ENCODE data around the gene ARL13B.

- TF ChIP-seq CTCF (IDR thresholded peaks at IDR 0.05; ENCODE audit: low read depth, low read length, poor library complexity, severe bottlenecking) (no peak), EZH2phosphoT487 (IDR thresholded peaks at IDR 0.05; ENCODE audit: borderline replicate concordance, low read length) (no peak)
Measured at GRCh38 chr3:94083261-94083660, 103.3 kb downstream of the ARL13B start.

Measured in DOHH2 (cell line).